Naive thymus-derived CD4-positive, alpha-beta T cell (primary cell): ENCODE data around the gene GPD1. TPM values are rescaled to one million over a fixed set of nuclear protein-coding genes. Genes with fewer than 3 reads are reported as not detected.

Experiments
- ATAC-seq: fragments of 150-1000 bp; cut with Tn5 transposase; 2 replicates; pipeline ENCODE4 v1.10.0; 2021; ENCODE audit warnings: mild to moderate bottlenecking, moderate library complexity
- CTCF ChIA-PET: fragments of 350-600 bp; sonication (Branson Sonifier 250); formaldehyde crosslinking; loops from one replicate; lab custom pipeline; 2021; ENCODE audit warnings: antibody characterized with exemption; lab: Charles Lee
- POLR2A ChIA-PET: fragments of 350-600 bp; sonication (Branson Sonifier 250); formaldehyde crosslinking; loops from one replicate; lab custom pipeline; 2021; ENCODE audit warnings: antibody characterized with exemption, inconsistent platforms; lab: Charles Lee
- DNase-seq, 9 donors: peaks; one replicate each; pipeline versions ENCODE4 v3.0.0 to v3.0.0-alpha.2; 2020 to 2022; ENCODE audit warnings: mixed read lengths in 1 of 9
- H3K27ac ChIP-seq: one replicate; pipeline ENCODE4 v1.7.0; 2013; ENCODE audit warnings: mild to moderate bottlenecking, low read depth, low read length, moderate library complexity
- H3K27me3 ChIP-seq, 2 donors: one replicate each; pipeline ENCODE4 v1.7.0; 2013; ENCODE audit warnings: low read length in 2 of 2, mild to moderate bottlenecking in 2 of 2, moderate library complexity in 2 of 2; ENCODE audit not compliant: control insufficient read depth in 2 of 2, insufficient read depth in 2 of 2
- H3K36me3 ChIP-seq, 3 experiments: 1 replicate in 2 of 3; 2 replicates in 1 of 3; pipeline ENCODE4 v1.7.0; 2013; ENCODE audit warnings: low read length in 3 of 3, mild to moderate bottlenecking in 3 of 3, moderate library complexity in 1 of 3; ENCODE audit not compliant: insufficient read depth in 3 of 3, control insufficient read depth in 2 of 3
- H3K4me1 ChIP-seq, 2 donors: one replicate each; pipeline ENCODE4 v1.7.0; 2013; ENCODE audit warnings: low read length in 2 of 2, mild to moderate bottlenecking in 2 of 2, moderate library complexity in 1 of 2; ENCODE audit not compliant: control insufficient read depth in 2 of 2, insufficient read depth in 2 of 2
- H3K4me3 ChIP-seq: 2 replicates; pipeline ENCODE4 v1.7.0; 2013; ENCODE audit warnings: mild to moderate bottlenecking, low read length
- H3K9me3 ChIP-seq, 3 experiments: 1 replicate in 2 of 3; 2 replicates in 1 of 3; pipeline ENCODE4 v1.7.0; 2013; ENCODE audit warnings: low read length in 3 of 3; ENCODE audit not compliant: control insufficient read depth in 2 of 3
- H3K27ac Mint-ChIP-seq, 9 donors: one replicate each; pipeline ENCODE4 v1.8.0; 2020 to 2022; ENCODE audit warnings: mixed read lengths in 9 of 9, mild to moderate bottlenecking in 8 of 9, moderate library complexity in 5 of 9, inconsistent platforms in 2 of 9
- H3K27me3 Mint-ChIP-seq, 5 donors: one replicate each; pipeline ENCODE4 v1.8.0; 2021 to 2022; ENCODE audit warnings: mixed read lengths in 5 of 5, mild to moderate bottlenecking in 1 of 5
- H3K36me3 Mint-ChIP-seq, 5 donors: one replicate each; pipeline ENCODE4 v1.8.0; 2020 to 2022; ENCODE audit warnings: mixed read lengths in 5 of 5, mild to moderate bottlenecking in 3 of 5, inconsistent platforms in 1 of 5
- H3K4me1 Mint-ChIP-seq, 7 donors: one replicate each; pipeline ENCODE4 v1.8.0; 2020 to 2022; ENCODE audit warnings: mixed read lengths in 7 of 7, mild to moderate bottlenecking in 3 of 7, inconsistent platforms in 1 of 7
- H3K4me3 Mint-ChIP-seq, 10 donors: one replicate each; pipeline ENCODE4 v1.8.0; 2020 to 2022; ENCODE audit warnings: mild to moderate bottlenecking in 10 of 10, mixed read lengths in 10 of 10, moderate library complexity in 6 of 10, inconsistent platforms in 2 of 10
- H3K9me3 Mint-ChIP-seq, 11 donors: one replicate each; pipeline ENCODE4 v1.8.0; 2020 to 2022; ENCODE audit warnings: mixed read lengths in 11 of 11, mild to moderate bottlenecking in 4 of 11, inconsistent platforms in 1 of 11, moderate library complexity in 1 of 11
- intact Hi-C, 2 donors: fragments of 100-400 bp; cut with micrococcal nuclease; formaldehyde crosslinking; loops; one replicate each; pipeline ENCODE4 v1.15.1; 2023
- polyA plus RNA-seq, 2 donors: library from polyadenylated mRNA; unstranded; fragments of 300-500 nt; fragmentation: Illumina TruSeq; gene quantifications; one replicate each; pipeline ENCODE4 v1.2.3, GENCODE V29; 2021
- total RNA-seq, 6 experiments: library from RNA in 5 of 6; stranded (reverse) in 5 of 6; gene quantifications; 1 replicate in 5 of 6; 2 replicates in 1 of 6; pipeline ENCODE4 v1.2.3 and lab custom pipeline; 2021 to 2026

GPD1 gene
- total and polyA plus RNA-seq, 7 experiments from 2014 or later: 0.50 to 1.5 (median 0.60) TPM; not detected in 2

- Mint-ChIP-seq H3K4me1 (peaks cover 6 to 31% (median 25%) of the 10 kb centered on the region in 7 donors), H3K27me3 (no peaks in the 10 kb centered on the region), H3K9me3 (no peaks in the 10 kb centered on the region), H3K27ac (peak overlapping the region in 3 of 9 donors; percentile 55 to 82 (median 76)), H3K4me3 (peak overlapping the region in 4 of 10 donors; percentile 29 to 61 (median 37)), H3K36me3 (peaks cover 0 to 5% (median 5%) of the 10 kb centered on the region in 5 donors)
- Histone ChIP-seq H3K4me1 (peaks cover 11 to 15% of the 10 kb centered on the region in 2 donors), H3K4me3 (no peak overlapping the region), H3K9me3 (no peaks in the 10 kb centered on the region), H3K27me3 (no peaks in the 10 kb centered on the region), H3K36me3 (peaks cover 0 to 5% (median 0%) of the 10 kb centered on the region in 3 experiments), H3K27ac (no peak overlapping the region)
- CTCF ChIA-PET: interaction anchor here (0.6 to 4.2 kb wide), 12 partner anchors 10 to 143 kb away, joined by 3 to 29 read pairs (median 8); partner anchors contain the start of genes CERS5 and SMARCD1
- DNase-seq (no peak), ATAC-seq (no peak)
- POLR2A ChIA-PET: interaction anchor here (0.5 to 4.3 kb wide), 11 partner anchors 7 to 410 kb away, joined by 3 to 53 read pairs (median 11); partner anchors contain the start of genes GPD1, RACGAP1 and SMARCD1
- intact Hi-C loops: loop anchor here (5.0 to 10.0 kb wide), 4 partner anchors 543 to 915 kb away; partner anchors contain the start of genes ATF1 (in 1 of the 2), MCRS1 (in 1 of the 2), SLC11A2 (in 1 of the 2) and TUBA1C (in 1 of the 2)
These were observed 6.4 kb downstream of the GPD1 start for GRCh38 chr12:50110127-50110761.

- peaks cover 0 to 8% (median 0%) of the 10 kb centered on the region in 3 experiments for H3K36me3 ChIP-seq
- intact Hi-C loops: loop anchor here (1.0 to 10.0 kb wide), 9 partner anchors 26 to 914 kb away; partner anchors contain the start of genes ATF1 (in 1 of the 2), BCDIN3D (in 1 of the 2), CERS5 (in 1 of the 2) and MCRS1 (in 1 of the 2)
- ATAC-seq: no peak
These were observed 7.0 kb downstream of the GPD1 start for GRCh38 chr12:50110762-50111351.

GRCh38 chr12:50111395-50111692, 7.5 kb downstream of the GPD1 start:
- H3K4me1 Mint-ChIP-seq: peaks cover 15 to 42% (median 35%) of the 10 kb centered on the region in 7 donors
- ChIA-PET POLR2A (interaction anchor here (0.9 to 4.3 kb wide), 27 partner anchors 8 to 1107 kb away, joined by 3 to 53 read pairs (median 7); partner anchors contain the start of genes ATF1, CERS5, GPD1 and LIMA1), CTCF (interaction anchor here (0.6 to 4.2 kb wide), 27 partner anchors 8 to 1128 kb away, joined by 3 to 29 read pairs (median 4); partner anchors contain the start of genes CERS5, DAZAP2 and SMARCD1)
- Histone ChIP-seq H3K27ac (peak overlapping the region; percentile 32), H3K27me3 (no peaks in the 10 kb centered on the region), H3K4me3 (peak overlapping the region; percentile 40), H3K9me3 (no peaks in the 10 kb centered on the region), H3K36me3 (peaks cover 0 to 13% (median 0%) of the 10 kb centered on the region in 3 experiments), H3K4me1 (peaks cover 14 to 23% of the 10 kb centered on the region in 2 donors)
- H3K27me3 Mint-ChIP-seq: no peaks in the 10 kb centered on the region
- H3K36me3 Mint-ChIP-seq: peaks cover 0 to 12% (median 8%) of the 10 kb centered on the region in 5 donors
- H3K27ac Mint-ChIP-seq: peak overlapping the region; percentile 91 to 99 (median 97)
- ATAC-seq: no peak
- intact Hi-C loops: loop anchor here (1.0 to 10.0 kb wide), 9 partner anchors 26 to 913 kb away; partner anchors contain the start of genes ATF1 (in 1 of the 2), BCDIN3D (in 1 of the 2), CERS5 (in 1 of the 2) and MCRS1 (in 1 of the 2)
- H3K9me3 Mint-ChIP-seq: peaks cover 0 to 1% (median 0%) of the 10 kb centered on the region in 11 donors
- DNase-seq: no peak
- H3K4me3 Mint-ChIP-seq: peak overlapping the region; percentile 92 to 100 (median 98)

More at GRCh38 chr12:50110762-50111351, 7.0 kb downstream of the GPD1 start:
- no peak for DNase-seq
- Mint-ChIP-seq H3K4me3 (peak overlapping the region; percentile 21 to 100 (median 98)), H3K36me3 (peaks cover 0 to 10% (median 7%) of the 10 kb centered on the region in 5 donors), H3K27ac (peak overlapping the region in 8 of 9 donors; percentile 95 to 99 (median 98)), H3K27me3 (no peaks in the 10 kb centered on the region), H3K4me1 (peaks cover 11 to 37% (median 30%) of the 10 kb centered on the region in 7 donors), H3K9me3 (peaks cover 0 to 1% (median 0%) of the 10 kb centered on the region in 11 donors)
- no peaks in the 10 kb centered on the region for H3K27me3 ChIP-seq
- CTCF ChIA-PET: interaction anchor here (0.6 to 4.2 kb wide), 21 partner anchors 8 to 144 kb away, joined by 3 to 29 read pairs (median 4); partner anchors contain the start of genes CERS5 and SMARCD1
- POLR2A ChIA-PET: interaction anchor here (0.5 to 4.3 kb wide), 19 partner anchors 8 to 1107 kb away, joined by 3 to 53 read pairs (median 7); partner anchors contain the start of genes ATF1, CERS5, GPD1 and POU6F1
- H3K9me3 ChIP-seq: no peaks in the 10 kb centered on the region
- peaks cover 14 to 20% of the 10 kb centered on the region in 2 donors for H3K4me1 ChIP-seq
- no peak overlapping the region for H3K27ac ChIP-seq
- peak overlapping the region; percentile 40 for H3K4me3 ChIP-seq

GRCh38 chr12:50111693-50112455, 8.1 kb downstream of the GPD1 start, which contains the start of gene COX14:
Gene COX14, plus strand, starts transcription at chr12:50112236. Its CDS starts 7,808 bp downstream, at chr12:50120044.
- Histone ChIP-seq H3K36me3 (peaks cover 0 to 18% (median 0%) of the 10 kb centered on the region in 3 experiments), H3K27me3 (no peaks in the 10 kb centered on the region), H3K4me1 (peaks cover 14 to 23% of the 10 kb centered on the region in 2 donors), H3K27ac (peak within 1 kb of the TSS; percentile 95), H3K4me3 (peak within 1 kb of the TSS; percentile 94), H3K9me3 (no peaks in the 10 kb centered on the region)
- intact Hi-C loops: loop anchor here (1.0 to 10.0 kb wide), 16 partner anchors 21 to 1395 kb away; partner anchors contain the start of genes CERS5 (in 2 of the 2), LARP4 (in 2 of the 2), LIMA1 (in 2 of the 2) and RACGAP1 (in 2 of the 2)
- ChIA-PET POLR2A (interaction anchor here (0.7 to 4.3 kb wide), 33 partner anchors 9 to 1106 kb away, joined by 3 to 53 read pairs (median 6); partner anchors contain the start of genes ATF1, CERS5, GPD1 and LIMA1), CTCF (interaction anchor here (0.5 to 4.2 kb wide), 30 partner anchors 9 to 1127 kb away, joined by 3 to 29 read pairs (median 5); partner anchors contain the start of genes CERS5, DAZAP2, SMARCD1 and TMBIM6)
- H3K27ac Mint-ChIP-seq: peak within 1 kb of the TSS; percentile 95 to 99 (median 98)
- H3K4me3 Mint-ChIP-seq: peak within 1 kb of the TSS; percentile 92 to 100 (median 98)
- peak; percentile 97 to 100 (median 99) for DNase-seq
- H3K4me1 Mint-ChIP-seq: peaks cover 15 to 47% (median 40%) of the 10 kb centered on the region in 7 donors
- H3K36me3 Mint-ChIP-seq: peaks cover 0 to 16% (median 12%) of the 10 kb centered on the region in 5 donors
- H3K9me3 Mint-ChIP-seq: peaks cover 0 to 1% (median 0%) of the 10 kb centered on the region in 11 donors
- H3K27me3 Mint-ChIP-seq: no peaks in the 10 kb centered on the region
- peak; percentile 90 for ATAC-seq

GRCh38 chr12:50112456-50113218, 8.8 kb downstream of the GPD1 start:
- Mint-ChIP-seq H3K36me3 (peaks cover 0 to 21% (median 13%) of the 10 kb centered on the region in 5 donors), H3K4me1 (peaks cover 15 to 54% (median 45%) of the 10 kb centered on the region in 7 donors), H3K9me3 (peaks cover 0 to 1% (median 0%) of the 10 kb centered on the region in 11 donors), H3K27ac (peak overlapping the region; percentile 95 to 99 (median 98)), H3K27me3 (no peaks in the 10 kb centered on the region), H3K4me3 (peak overlapping the region; percentile 92 to 100 (median 98))
- Histone ChIP-seq H3K36me3 (peaks cover 0 to 24% (median 0%) of the 10 kb centered on the region in 3 experiments), H3K9me3 (no peaks in the 10 kb centered on the region), H3K27me3 (no peaks in the 10 kb centered on the region), H3K4me3 (peak overlapping the region; percentile 94), H3K4me1 (peaks cover 14 to 23% of the 10 kb centered on the region in 2 donors), H3K27ac (peak overlapping the region; percentile 95)
- no peak for DNase-seq
- ATAC-seq: no peak
- intact Hi-C loops: loop anchor here (1.0 to 10.0 kb wide), 14 partner anchors 20 to 1396 kb away; partner anchors contain the start of genes LARP4 (in 2 of the 2), LIMA1 (in 2 of the 2), ATF1 (in 1 of the 2) and CCNT1 (in 1 of the 2)
- POLR2A ChIA-PET: interaction anchor here (0.7 to 4.3 kb wide), 28 partner anchors 9 to 924 kb away, joined by 3 to 53 read pairs (median 6); partner anchors contain the start of genes ATF1, CERS5, GPD1 and LIMA1
- CTCF ChIA-PET: interaction anchor here (0.5 to 4.2 kb wide), 20 partner anchors 8 to 1126 kb away, joined by 3 to 29 read pairs (median 6); partner anchors contain the start of genes DAZAP2, SMARCD1 and TMBIM6
